PC-9 (cell line): ENCODE data around the gene TTC7B. TPM values are rescaled to one million over a fixed set of nuclear protein-coding genes. Genes with fewer than 3 reads are reported as not detected.

ENCODE experiments used
- BruUV-seq: library from RNA; stranded (reverse); fragments of 400-500 nt; replicated peaks from 2 replicates; lab custom pipeline; 2021; lab: Mats Ljungman, UMichigan
- CTCF ChIA-PET: fragments of 300-600 bp; sonication (Branson Sonifier 250); formaldehyde crosslinking; loops from one replicate; lab custom pipeline; 2022; ENCODE audit warnings: antibody characterized with exemption; lab: Charles Lee
- POLR2A ChIA-PET: fragments of 300-600 bp; sonication (Branson Sonifier 250); formaldehyde crosslinking; loops from one replicate; lab custom pipeline; 2022; ENCODE audit warnings: antibody characterized with exemption; ENCODE audit not compliant: unreplicated experiment; lab: Charles Lee
- DNase-seq, 2 experiments: peaks; one replicate each; pipeline versions ENCODE4 v3.0.0 to v3.0.0-alpha.2; 2015 to 2022; ENCODE audit warnings: mixed read lengths in 1 of 2
- H2AFZ ChIP-seq: fragments of 200-600 bp; sonication (generic); 2 replicates; pipeline ENCODE4 v1.8.1; 2017; ENCODE audit warnings: antibody characterized with exemption
- H3F3A ChIP-seq: fragments of 200-600 bp; sonication (generic); 2 replicates; pipeline ENCODE4 v1.8.1; 2017; ENCODE audit warnings: antibody characterized with exemption, mild to moderate bottlenecking, low read depth; ENCODE audit not compliant: insufficient read depth
- H3K27ac ChIP-seq: fragments of 200-600 bp; sonication (generic); 2 replicates; pipeline ENCODE4 v1.6.1; 2016; ENCODE audit warnings: mixed run types
- H3K27me3 ChIP-seq: fragments of 200-600 bp; sonication (generic); 2 replicates; pipeline ENCODE4 v1.6.1; 2016; ENCODE audit warnings: low read depth, mixed run types; ENCODE audit not compliant: insufficient read depth
- H3K36me3 ChIP-seq: fragments of 200-600 bp; sonication (generic); 2 replicates; pipeline ENCODE4 v1.6.1; 2016; ENCODE audit warnings: low read depth, mixed run types
- H3K4me1 ChIP-seq: fragments of 200-600 bp; sonication (generic); replicated peaks from 2 replicates; pipeline ENCODE4 v1.6.1; 2016; ENCODE audit warnings: mixed run types; ENCODE audit not compliant: insufficient read depth
- H3K4me2 ChIP-seq: fragments of 200-600 bp; sonication (generic); 2 replicates; pipeline ENCODE4 v1.6.1; 2017; ENCODE audit warnings: mixed run types
- H3K4me3 ChIP-seq: fragments of 200-600 bp; sonication (generic); 2 replicates; pipeline ENCODE4 v1.6.1; 2016; ENCODE audit warnings: mixed run types
- H3K79me2 ChIP-seq: fragments of 200-600 bp; sonication (generic); 2 replicates; pipeline ENCODE4 v1.6.1; 2017; ENCODE audit warnings: low read depth, mixed run types
- H3K9me2 ChIP-seq: fragments of 200-600 bp; sonication (generic); 2 replicates; pipeline ENCODE4 v1.8.1; 2017; ENCODE audit warnings: mild to moderate bottlenecking; ENCODE audit not compliant: insufficient read depth
- H3K9me3 ChIP-seq: fragments of 200-600 bp; sonication (generic); 2 replicates; pipeline ENCODE4 v1.8.1; 2016; ENCODE audit warnings: low read depth; ENCODE audit not compliant: insufficient read depth
- H4K20me1 ChIP-seq: fragments of 200-600 bp; sonication (generic); 2 replicates; pipeline ENCODE4 v1.8.1; 2017; ENCODE audit not compliant: insufficient read depth
- EZH2 ChIP-seq: fragments of 200-600 bp; sonication (generic); IDR thresholded peaks from 2 replicates; pipeline ENCODE4 v1.8.0; 2017; ENCODE audit warnings: antibody characterized with exemption, low read depth
- intact Hi-C: fragments of 100-400 bp; cut with micrococcal nuclease; formaldehyde crosslinking; loops from one replicate; pipeline ENCODE4 v1.10.0; 2022; ENCODE audit not compliant: unreplicated experiment
- total RNA-seq: library from RNA; stranded (reverse); gene quantifications from 2 replicates; pipeline ENCODE4 v1.2.3, GENCODE V29; 2021
- TF ChIP-seq, protein P1 (sequence below): fragments of 200-600 bp; sonication (generic); conservative IDR thresholded peaks from 2 replicates; pipeline ENCODE4 v1.6.1; 2017; ENCODE audit warnings: mixed run types, antibody characterized with exemption, mild to moderate bottlenecking, moderate library complexity

The TTC7B gene
- total RNA-seq, 1 experiment from 2014 or later = 6.8 TPM

DNA sequence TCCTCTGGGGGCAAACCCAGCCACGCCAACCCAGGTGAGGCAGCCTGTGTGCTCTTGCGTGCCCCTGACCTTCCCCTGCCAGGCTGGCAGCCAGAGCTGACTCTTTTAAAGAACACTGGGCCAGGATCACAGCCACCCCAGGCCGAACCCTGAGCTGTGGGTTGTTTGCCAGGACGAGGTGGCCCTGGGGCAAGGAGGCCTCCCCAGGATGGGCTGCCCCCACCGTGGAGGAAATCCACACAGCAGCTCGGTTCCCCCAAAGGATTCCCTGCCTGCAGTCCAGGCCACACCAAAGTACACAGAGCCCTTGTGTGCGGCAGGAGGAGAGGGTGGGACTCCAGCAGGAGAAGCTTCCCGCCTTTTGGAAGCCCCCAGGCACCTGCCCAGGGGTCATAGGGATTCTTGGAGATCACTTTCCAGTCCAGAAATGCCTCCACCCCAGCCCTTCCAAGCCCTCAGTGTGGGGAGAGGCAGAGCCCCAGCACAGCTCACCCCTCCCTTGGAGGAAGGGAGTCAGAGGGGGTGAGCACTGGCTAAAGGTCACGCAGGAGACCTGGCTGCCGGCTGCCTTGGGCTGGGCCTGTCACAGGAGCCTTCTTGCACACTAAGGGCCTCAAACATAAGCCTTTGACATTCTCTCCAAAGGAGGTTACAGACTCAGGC is 303.8 kb downstream of the TTC7B start:
- peak overlapping the region; percentile 43 for H3K4me2 ChIP-seq
- H3F3A ChIP-seq = peaks cover 7% of the 10 kb centered on the region; the same call in 1 of the 2 replicates
- H4K20me1 ChIP-seq = no peaks in the 10 kb centered on the region
- intact Hi-C loops = loop anchor here (5.0 to 10.0 kb wide), 3 partner anchors 135 to 552 kb away; partner anchors contain the start of gene RPS6KA5
- no peak overlapping the region for H3K27ac ChIP-seq
- H3K79me2 ChIP-seq = no peaks in the 10 kb centered on the region
- POLR2A ChIA-PET = interaction anchor here (0.6 to 0.8 kb wide), 2 partner anchors 69 to 781 kb away, joined by 3 read pairs; no protein-coding TSS in a partner anchor
- CTCF ChIA-PET = no interaction called here
- H3K36me3 ChIP-seq = no peaks in the 10 kb centered on the region
- no peak for DNase-seq
- no TSS peak for BruUV-seq
- TF ChIP-seq, protein P1, sequence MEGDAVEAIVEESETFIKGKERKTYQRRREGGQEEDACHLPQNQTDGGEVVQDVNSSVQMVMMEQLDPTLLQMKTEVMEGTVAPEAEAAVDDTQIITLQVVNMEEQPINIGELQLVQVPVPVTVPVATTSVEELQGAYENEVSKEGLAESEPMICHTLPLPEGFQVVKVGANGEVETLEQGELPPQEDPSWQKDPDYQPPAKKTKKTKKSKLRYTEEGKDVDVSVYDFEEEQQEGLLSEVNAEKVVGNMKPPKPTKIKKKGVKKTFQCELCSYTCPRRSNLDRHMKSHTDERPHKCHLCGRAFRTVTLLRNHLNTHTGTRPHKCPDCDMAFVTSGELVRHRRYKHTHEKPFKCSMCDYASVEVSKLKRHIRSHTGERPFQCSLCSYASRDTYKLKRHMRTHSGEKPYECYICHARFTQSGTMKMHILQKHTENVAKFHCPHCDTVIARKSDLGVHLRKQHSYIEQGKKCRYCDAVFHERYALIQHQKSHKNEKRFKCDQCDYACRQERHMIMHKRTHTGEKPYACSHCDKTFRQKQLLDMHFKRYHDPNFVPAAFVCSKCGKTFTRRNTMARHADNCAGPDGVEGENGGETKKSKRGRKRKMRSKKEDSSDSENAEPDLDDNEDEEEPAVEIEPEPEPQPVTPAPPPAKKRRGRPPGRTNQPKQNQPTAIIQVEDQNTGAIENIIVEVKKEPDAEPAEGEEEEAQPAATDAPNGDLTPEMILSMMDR = no peak
- TF ChIP-seq EZH2 = no peak
- no peak overlapping the region for H3K4me3 ChIP-seq
- H3K9me2 ChIP-seq = no peaks in the 10 kb centered on the region
- H3K9me3 ChIP-seq = no peaks in the 10 kb centered on the region
- no peak overlapping the region for H2AFZ ChIP-seq
- H3K4me1 ChIP-seq = peaks cover 71% of the 10 kb centered on the region
- H3K27me3 ChIP-seq = no peaks in the 10 kb centered on the region

DNA sequence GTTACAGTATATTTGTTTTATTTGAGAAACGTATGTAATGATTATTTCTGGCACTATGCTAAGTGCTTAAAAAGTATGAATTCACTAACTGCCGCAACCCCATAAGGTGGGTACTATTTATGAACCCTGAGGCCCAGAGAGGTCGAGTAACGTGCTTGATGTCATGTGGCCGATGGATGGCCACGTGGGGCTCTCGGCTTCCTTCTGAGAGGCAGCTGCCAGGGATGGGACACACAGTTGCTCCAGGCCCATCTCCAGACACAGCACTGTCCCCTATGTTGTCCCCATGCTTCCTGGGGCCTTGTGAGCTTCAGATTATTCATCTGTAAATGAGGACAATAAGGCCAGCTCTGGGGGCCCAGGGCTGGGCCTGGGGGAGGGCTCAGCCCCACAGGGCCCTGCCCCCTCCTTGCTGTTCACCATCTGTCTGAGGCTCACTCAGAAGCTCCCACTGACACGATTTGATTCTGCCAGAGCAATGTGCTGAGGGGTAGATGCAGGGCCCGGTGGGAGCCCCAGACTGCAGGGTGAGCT is 304.4 kb downstream of the TTC7B start:
- H3F3A ChIP-seq = peaks cover 7% of the 10 kb centered on the region; the same call in 1 of the 2 replicates
- H3K27me3 ChIP-seq = no peaks in the 10 kb centered on the region
- H2AFZ ChIP-seq = no peak overlapping the region
- no peak overlapping the region for H3K27ac ChIP-seq
- no peak for DNase-seq
- POLR2A ChIA-PET = interaction anchor here (0.6 to 0.8 kb wide), 2 partner anchors 68 to 781 kb away, joined by 3 read pairs; no protein-coding TSS in a partner anchor
- no peaks in the 10 kb centered on the region for H3K9me3 ChIP-seq
- H3K79me2 ChIP-seq = no peaks in the 10 kb centered on the region
- H3K4me2 ChIP-seq = peak overlapping the region; percentile 43
- no peaks in the 10 kb centered on the region for H3K9me2 ChIP-seq
- no peaks in the 10 kb centered on the region for H4K20me1 ChIP-seq
- no TSS peak for BruUV-seq
- no peaks in the 10 kb centered on the region for H3K36me3 ChIP-seq
- peaks cover 69% of the 10 kb centered on the region for H3K4me1 ChIP-seq
- CTCF ChIA-PET = no interaction called here
- TF ChIP-seq, protein P1 = no peak
- TF ChIP-seq EZH2 = no peak
- no peak overlapping the region for H3K4me3 ChIP-seq
- intact Hi-C loops = loop anchor here (5.0 to 10.0 kb wide), 3 partner anchors 135 to 553 kb away; partner anchors contain the start of gene RPS6KA5

DNA sequence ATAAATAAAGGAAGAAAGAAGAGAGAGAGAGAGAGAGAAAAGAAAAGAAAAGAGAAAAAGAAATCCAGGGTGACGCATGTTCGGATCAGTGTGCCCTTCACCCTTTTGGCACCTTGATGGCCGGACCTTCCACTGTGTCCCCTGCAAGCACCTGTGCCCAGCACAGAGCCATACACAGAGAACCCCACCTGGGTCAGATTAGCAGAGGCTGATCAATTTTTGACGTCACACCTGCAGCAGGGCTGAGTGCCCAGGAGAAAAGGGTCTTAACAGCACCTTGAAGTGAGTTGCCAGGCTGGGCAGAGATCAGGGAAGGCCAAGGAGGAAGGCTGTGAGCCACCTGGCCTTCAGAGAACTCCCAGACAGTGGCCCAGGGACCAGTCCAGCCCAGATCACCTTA is 305.0 kb downstream of the TTC7B start:
- ChIA-PET POLR2A (no interaction called here), CTCF (no interaction called here)
- Histone ChIP-seq H3K27ac (no peak overlapping the region), H3K9me2 (no peaks in the 10 kb centered on the region), H3K36me3 (no peaks in the 10 kb centered on the region), H3K4me3 (no peak overlapping the region), H3K27me3 (no peaks in the 10 kb centered on the region), H3K9me3 (no peaks in the 10 kb centered on the region), H3K4me1 (peaks cover 69% of the 10 kb centered on the region), H2AFZ (no peak overlapping the region), H3F3A (peaks cover 7% of the 10 kb centered on the region; the same call in 1 of the 2 replicates), H4K20me1 (no peaks in the 10 kb centered on the region), H3K4me2 (no peak overlapping the region), H3K79me2 (no peaks in the 10 kb centered on the region)
- intact Hi-C loops = loop anchor here (5.0 to 10.0 kb wide), 3 partner anchors 136 to 554 kb away; partner anchors contain the start of gene RPS6KA5
- BruUV-seq = no TSS peak
- no peak for DNase-seq
- TF ChIP-seq, protein P1 = no peak
- no peak for TF ChIP-seq EZH2
